SK-N-SH treated with all-trans-retinoic acid at 6 μM for 48 hours (cell line): Measurements from ENCODE around the gene ALMS1.

ENCODE experiments used
- ARNTL ChIP-seq: fragments of 450-650 bp; formaldehyde crosslinking; IDR thresholded peaks from 2 replicates; pipeline ENCODE4 v1.5.0; 2020; ENCODE audit warnings: low read depth, mild to moderate bottlenecking, moderate library complexity, borderline replicate concordance
- GLIS3 ChIP-seq: fragments of 250-450 bp; sonication (Bioruptor Pico); IDR thresholded peaks from 2 replicates; pipeline ENCODE4 v1.5.0; 2020; ENCODE audit warnings: mild to moderate bottlenecking, moderate library complexity
- OSR1 ChIP-seq: fragments of 250-450 bp; sonication (Bioruptor Pico); IDR thresholded peaks from 2 replicates; pipeline ENCODE4 v1.8.0; 2022; ENCODE audit warnings: moderate library complexity, mild to moderate bottlenecking, inconsistent platforms
- PPARA ChIP-seq: fragments of 250-450 bp; sonication (Bioruptor Pico); IDR thresholded peaks from 2 replicates; pipeline ENCODE4 v1.5.0; 2020; ENCODE audit warnings: mild to moderate bottlenecking, borderline replicate concordance
- ZFP3 ChIP-seq: fragments of 250-450 bp; sonication (Bioruptor Pico); IDR thresholded peaks from 2 replicates; pipeline ENCODE4 v1.5.0; 2020; ENCODE audit warnings: mild to moderate bottlenecking, moderate library complexity
- ZFP30 ChIP-seq: fragments of 450-650 bp; formaldehyde crosslinking; IDR thresholded peaks from 2 replicates; pipeline ENCODE4 v1.5.0; 2022; ENCODE audit warnings: mild to moderate bottlenecking, moderate library complexity
- ZNF70 ChIP-seq: fragments of 450-650 bp; formaldehyde crosslinking; IDR thresholded peaks from 2 replicates; pipeline ENCODE4 v1.5.0; 2020; ENCODE audit warnings: mild to moderate bottlenecking, moderate library complexity
- TF ChIP-seq, protein P1 (sequence below): fragments of 250-450 bp; sonication (Bioruptor Pico); IDR thresholded peaks from 2 replicates; pipeline ENCODE4 v1.5.1; 2020; ENCODE audit warnings: low read depth, mild to moderate bottlenecking, moderate library complexity
- TF ChIP-seq, protein P2 (sequence below): fragments of 250-450 bp; sonication (Bioruptor Pico); IDR thresholded peaks from 2 replicates; pipeline ENCODE4 v1.5.0; 2020; ENCODE audit warnings: mild to moderate bottlenecking, moderate library complexity
- TF ChIP-seq, protein P3 (sequence below): fragments of 250-450 bp; sonication (Bioruptor Pico); IDR thresholded peaks from 2 replicates; pipeline ENCODE4 v1.8.0; 2020; ENCODE audit warnings: mild to moderate bottlenecking, moderate library complexity, borderline replicate concordance

DNA sequence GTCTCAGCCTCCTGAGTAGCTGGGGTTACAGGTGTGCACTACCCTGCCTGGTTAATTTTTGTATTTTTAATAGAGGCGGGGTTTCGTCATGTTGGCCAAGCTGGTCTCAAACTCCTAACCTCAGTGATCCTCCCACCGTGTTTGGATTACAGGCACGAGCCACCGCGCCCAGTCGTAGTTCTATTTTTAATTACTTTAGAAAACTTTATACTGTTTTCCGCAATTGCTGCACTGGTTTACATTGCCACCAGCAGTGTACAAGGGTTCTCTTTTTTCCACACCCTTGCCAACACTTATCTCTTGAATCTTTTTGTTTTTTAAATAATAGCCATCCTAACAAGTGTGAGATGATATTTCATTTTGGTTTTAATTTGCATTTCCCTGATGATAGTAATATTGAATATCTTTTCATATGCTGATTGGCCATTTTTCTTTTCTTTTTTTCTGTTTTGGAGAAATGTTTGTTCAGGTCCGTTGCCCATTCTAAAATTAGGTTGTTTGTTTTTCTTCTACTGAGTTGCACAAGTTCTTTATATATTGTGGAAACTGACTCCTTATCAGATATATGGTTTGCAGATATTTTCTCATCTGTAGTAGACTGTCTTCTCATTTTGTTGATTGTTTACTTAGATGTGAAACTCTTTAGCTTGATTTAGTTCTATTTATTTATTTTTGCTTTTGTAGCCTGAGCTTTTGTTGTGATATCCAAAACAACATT is 16.9 kb downstream of the ALMS1 start:
- TF ChIP-seq, protein P1, sequence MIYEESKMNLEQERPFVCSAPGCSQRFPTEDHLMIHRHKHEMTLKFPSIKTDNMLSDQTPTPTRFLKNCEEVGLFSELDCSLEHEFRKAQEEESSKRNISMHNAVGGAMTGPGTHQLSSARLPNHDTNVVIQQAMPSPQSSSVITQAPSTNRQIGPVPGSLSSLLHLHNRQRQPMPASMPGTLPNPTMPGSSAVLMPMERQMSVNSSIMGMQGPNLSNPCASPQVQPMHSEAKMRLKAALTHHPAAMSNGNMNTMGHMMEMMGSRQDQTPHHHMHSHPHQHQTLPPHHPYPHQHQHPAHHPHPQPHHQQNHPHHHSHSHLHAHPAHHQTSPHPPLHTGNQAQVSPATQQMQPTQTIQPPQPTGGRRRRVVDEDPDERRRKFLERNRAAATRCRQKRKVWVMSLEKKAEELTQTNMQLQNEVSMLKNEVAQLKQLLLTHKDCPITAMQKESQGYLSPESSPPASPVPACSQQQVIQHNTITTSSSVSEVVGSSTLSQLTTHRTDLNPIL = no peak
- no peak for TF ChIP-seq ZNF70
- TF ChIP-seq, protein P2, sequence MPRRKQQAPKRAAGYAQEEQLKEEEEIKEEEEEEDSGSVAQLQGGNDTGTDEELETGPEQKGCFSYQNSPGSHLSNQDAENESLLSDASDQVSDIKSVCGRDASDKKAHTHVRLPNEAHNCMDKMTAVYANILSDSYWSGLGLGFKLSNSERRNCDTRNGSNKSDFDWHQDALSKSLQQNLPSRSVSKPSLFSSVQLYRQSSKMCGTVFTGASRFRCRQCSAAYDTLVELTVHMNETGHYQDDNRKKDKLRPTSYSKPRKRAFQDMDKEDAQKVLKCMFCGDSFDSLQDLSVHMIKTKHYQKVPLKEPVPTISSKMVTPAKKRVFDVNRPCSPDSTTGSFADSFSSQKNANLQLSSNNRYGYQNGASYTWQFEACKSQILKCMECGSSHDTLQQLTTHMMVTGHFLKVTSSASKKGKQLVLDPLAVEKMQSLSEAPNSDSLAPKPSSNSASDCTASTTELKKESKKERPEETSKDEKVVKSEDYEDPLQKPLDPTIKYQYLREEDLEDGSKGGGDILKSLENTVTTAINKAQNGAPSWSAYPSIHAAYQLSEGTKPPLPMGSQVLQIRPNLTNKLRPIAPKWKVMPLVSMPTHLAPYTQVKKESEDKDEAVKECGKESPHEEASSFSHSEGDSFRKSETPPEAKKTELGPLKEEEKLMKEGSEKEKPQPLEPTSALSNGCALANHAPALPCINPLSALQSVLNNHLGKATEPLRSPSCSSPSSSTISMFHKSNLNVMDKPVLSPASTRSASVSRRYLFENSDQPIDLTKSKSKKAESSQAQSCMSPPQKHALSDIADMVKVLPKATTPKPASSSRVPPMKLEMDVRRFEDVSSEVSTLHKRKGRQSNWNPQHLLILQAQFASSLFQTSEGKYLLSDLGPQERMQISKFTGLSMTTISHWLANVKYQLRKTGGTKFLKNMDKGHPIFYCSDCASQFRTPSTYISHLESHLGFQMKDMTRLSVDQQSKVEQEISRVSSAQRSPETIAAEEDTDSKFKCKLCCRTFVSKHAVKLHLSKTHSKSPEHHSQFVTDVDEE (CRISPR knock-in tag) = no peak
- no peak for TF ChIP-seq OSR1 (CRISPR knock-in tag)
- TF ChIP-seq ZFP30 (CRISPR knock-in tag) = no peak
- no peak for TF ChIP-seq PPARA (CRISPR knock-in tag)
- TF ChIP-seq, protein P3, sequence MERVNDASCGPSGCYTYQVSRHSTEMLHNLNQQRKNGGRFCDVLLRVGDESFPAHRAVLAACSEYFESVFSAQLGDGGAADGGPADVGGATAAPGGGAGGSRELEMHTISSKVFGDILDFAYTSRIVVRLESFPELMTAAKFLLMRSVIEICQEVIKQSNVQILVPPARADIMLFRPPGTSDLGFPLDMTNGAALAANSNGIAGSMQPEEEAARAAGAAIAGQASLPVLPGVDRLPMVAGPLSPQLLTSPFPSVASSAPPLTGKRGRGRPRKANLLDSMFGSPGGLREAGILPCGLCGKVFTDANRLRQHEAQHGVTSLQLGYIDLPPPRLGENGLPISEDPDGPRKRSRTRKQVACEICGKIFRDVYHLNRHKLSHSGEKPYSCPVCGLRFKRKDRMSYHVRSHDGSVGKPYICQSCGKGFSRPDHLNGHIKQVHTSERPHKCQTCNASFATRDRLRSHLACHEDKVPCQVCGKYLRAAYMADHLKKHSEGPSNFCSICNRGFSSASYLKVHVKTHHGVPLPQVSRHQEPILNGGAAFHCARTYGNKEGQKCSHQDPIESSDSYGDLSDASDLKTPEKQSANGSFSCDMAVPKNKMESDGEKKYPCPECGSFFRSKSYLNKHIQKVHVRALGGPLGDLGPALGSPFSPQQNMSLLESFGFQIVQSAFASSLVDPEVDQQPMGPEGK = no peak
- no peak for TF ChIP-seq GLIS3 (CRISPR knock-in tag)
- no peak for TF ChIP-seq ARNTL (CRISPR knock-in tag)
- TF ChIP-seq ZFP3 (CRISPR knock-in tag) = no peak
